Muscle of back (tissue), 11 donors: Measurements from ENCODE around the gene APOA4. TPM values are rescaled to one million over a fixed set of nuclear protein-coding genes. Genes with fewer than 3 reads are reported as not detected.

Experiments
- DNase-seq, 3 donors: peaks; one replicate each; pipeline versions ENCODE4 v3.0.0 to v3.0.0-alpha.2; 2013
- polyA plus RNA-seq, 10 donors: library from polyadenylated mRNA; unstranded; fragments of 120-200 nt; gene quantifications; one replicate each; pipeline ENCODE4 v1.2.1, GENCODE V29; 2013; ENCODE audit not compliant: insufficient read length in 10 of 10

The APOA4 gene
- polyA plus RNA-seq, 10 donors: 0.88 TPM; not detected in 9

DNA sequence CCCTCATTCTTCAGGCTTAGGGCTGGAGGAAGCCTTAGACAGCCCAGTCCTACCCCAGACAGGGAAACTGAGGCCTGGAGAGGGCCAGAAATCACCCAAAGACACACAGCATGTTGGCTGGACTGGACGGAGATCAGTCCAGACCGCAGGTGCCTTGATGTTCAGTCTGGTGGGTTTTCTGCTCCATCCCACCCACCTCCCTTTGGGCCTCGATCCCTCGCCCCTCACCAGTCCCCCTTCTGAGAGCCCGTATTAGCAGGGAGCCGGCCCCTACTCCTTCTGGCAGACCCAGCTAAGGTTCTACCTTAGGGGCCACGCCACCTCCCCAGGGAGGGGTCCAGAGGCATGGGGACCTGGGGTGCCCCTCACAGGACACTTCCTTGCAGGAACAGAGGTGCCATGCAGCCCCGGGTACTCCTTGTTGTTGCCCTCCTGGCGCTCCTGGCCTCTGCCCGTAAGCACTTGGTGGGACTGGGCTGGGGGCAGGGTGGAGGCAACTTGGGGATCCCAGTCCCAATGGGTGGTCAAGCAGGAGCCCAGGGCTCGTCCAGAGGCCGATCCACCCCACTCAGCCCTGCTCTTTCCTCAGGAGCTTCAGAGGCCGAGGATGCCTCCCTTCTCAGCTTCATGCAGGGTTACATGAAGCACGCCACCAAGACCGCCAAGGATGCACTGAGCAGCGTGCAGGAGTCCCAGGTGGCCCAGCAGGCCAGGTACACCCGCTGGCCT lies 7.2 kb upstream of the APOA4 start:
- DNase-seq: no peak

DNA sequence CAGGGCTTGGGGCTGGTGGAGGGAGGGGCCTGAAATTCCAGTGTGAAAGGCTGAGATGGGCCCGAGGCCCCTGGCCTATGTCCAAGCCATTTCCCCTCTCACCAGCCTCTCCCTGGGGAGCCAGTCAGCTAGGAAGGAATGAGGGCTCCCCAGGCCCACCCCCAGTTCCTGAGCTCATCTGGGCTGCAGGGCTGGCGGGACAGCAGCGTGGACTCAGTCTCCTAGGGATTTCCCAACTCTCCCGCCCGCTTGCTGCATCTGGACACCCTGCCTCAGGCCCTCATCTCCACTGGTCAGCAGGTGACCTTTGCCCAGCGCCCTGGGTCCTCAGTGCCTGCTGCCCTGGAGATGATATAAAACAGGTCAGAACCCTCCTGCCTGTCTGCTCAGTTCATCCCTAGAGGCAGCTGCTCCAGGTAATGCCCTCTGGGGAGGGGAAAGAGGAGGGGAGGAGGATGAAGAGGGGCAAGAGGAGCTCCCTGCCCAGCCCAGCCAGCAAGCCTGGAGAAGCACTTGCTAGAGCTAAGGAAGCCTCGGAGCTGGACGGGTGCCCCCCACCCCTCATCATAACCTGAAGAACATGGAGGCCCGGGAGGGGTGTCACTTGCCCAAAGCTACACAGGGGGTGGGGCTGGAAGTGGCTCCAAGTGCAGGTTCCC lies 6.5 kb upstream of the APOA4 start, which contains the start of gene APOC3:
TSS of gene APOC3 (plus strand) at position 383 of the 659 bp plus-strand sequence. CDS start 676 bp downstream, outside the sequence.
- peak in 1 of 3 donors; percentile 13 for DNase-seq

- no peak for DNase-seq
Observed at GRCh38 chr11:116828632-116829524, 5.8 kb upstream of the APOA4 start.

- DNase-seq: no peak
Observed at GRCh38 chr11:116827461-116827860, 4.4 kb upstream of the APOA4 start.

DNA sequence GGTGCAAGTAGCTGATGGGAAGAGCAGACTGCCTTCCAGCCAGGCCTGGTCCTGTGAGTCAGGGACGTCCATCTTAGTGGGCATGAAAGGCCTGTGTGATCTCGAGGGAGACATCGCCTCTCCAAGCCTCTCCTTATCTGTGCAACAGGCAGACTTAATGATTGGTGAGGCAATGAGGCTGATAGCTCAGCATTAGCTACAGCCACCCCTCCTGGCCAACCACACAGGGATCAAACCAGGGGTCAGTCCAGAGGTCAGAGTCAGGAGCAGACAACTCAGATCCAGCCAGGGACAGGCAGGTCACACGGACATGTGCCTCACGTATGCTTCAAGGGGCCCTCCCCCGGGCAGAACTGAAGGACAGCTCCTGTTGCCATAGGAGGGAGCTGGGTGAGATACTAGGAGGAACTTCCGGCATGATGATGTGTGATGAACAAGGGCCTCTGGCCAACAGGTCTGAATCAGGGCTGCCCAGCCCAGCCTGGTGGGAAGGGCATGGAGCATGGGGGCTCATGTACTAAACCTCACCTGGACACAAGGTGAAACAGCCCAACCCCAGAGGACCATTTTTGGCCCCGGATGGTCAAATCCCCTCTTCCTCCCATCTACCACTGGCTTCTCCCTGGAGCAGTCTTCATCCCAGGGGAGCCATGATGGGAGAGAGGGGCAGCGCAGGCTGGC lies 3.8 kb upstream of the APOA4 start:
- no peak for DNase-seq

DNA sequence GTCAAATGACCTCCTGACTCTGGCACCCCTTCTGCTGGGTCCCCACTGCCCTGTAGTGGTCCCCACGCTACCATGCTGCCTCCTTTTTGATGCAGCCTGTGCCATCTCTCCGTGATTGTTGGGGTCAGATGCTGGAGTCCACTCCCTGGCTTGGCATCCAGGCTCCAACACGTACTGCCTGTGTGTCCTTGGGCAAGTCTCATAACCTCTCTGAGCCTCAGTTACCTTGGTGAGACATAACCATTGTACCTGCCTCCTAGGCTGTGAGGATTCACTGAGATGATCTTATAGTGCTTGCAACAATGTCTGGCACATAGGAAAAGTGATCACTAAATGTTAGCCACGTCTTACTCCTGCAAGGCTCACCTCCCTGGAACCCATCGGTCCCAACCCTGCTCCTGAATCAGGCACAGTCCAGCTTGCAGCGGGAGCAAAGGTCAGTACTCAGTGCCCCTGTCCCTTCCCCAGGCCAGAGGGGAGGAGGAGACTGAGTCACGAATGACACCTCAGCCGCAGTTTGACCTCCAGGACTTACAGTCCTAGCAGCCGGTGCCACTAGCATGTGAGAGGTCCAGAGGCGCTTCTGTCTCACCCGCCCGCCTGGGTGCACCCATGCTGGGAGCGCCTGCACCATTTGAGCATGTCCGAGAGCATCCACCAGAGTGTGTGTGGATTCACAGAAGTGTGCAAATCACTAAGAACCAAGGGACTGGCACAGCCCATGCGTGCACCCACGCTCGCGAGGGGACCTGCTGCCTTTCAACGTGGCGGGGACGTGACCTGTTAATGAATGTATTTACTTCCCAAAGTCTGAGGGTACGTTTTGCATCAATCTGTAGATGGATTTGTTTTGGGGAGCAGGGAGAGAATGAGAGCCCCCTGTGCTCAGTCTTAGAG lies 3.0 kb upstream of the APOA4 start:
- no peak for DNase-seq

GRCh38 chr11:116825434-116825833 lies 2.3 kb upstream of the APOA4 start:
- no peak for DNase-seq

DNA sequence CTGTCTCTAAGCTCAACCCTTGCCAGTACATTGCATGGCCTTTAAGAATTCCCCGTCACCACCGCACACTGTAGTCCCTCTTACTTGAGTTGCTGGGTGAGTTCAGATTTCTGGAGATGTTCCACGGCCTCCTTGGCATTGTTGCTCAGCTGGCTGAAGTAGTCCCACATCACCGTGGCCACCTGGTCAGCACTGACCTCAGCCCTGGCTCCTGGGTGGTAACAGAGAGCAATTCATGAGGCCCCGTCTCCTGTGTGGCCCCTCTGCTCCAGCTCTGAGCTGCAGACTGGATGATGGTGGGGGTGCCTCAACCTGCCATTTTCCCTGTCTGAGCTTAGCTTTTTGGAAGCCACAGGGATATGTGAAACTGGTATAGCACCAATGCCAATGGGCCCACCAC lies 529 bp downstream of the APOA4 start:
- no peak for DNase-seq

DNA sequence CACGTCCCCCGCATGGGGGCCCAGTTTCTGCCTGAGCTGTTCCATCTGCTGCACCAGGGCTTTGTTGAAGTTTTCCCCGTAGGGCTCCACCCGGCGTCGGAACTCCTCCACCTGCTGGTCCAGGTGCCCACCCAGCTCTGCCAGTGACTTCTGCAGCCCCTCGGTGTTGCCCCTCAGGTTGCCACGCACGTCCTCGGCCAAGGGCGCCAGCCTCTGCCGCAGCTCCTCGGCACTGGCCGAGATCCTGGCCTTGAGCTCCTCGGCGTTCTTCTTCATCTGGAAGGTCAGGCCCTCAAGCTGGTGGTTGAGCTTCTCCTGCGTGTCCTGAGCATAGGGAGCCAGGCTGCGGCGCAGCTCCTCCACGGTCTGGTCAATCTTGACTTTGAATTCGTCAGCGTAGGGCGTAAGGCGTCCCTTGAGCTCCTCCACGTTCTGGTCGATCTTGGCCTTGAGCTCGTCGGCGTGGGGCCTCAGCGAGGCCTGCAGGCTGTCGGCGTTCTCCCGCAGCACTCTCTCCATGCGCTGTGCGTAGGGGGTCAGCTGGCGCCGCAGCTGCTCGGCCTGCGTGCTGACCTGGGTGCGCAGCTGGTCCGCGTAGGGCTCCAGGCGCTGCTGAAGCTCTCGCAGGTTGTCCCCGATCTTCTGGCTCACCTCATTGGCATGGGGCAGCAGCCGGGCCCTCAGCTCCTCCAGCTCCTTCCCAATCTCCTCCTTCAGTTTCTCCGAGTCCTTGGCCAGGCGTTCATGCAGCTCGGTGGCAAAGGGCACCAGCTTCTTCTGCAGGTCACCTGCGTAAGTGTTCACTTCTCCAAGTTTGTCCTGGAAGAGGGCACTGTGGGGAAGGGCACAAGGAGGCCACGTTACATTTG lies 1.8 kb downstream of the APOA4 start:
- no peak for DNase-seq

DNA sequence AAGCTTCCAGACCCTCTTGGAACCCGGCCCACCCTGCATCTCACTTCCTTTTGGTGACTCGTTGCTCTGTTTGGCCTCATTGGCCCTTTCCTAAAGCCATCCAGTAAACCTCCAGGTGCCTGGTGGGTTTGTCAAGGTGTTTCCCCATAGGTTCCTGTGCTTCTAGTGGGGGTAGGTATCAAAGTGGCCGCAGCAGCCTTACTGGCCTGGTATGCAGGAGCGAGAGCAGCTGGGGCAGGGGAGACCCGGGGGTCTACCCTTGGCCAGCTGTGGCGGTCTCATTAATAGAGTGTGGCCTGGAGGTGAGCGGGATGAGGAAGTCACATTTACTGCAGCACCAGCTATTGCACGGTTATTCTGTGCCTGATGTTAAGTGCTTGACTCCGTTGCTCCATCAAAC lies 4.1 kb downstream of the APOA4 start:
- no peak for DNase-seq

DNA sequence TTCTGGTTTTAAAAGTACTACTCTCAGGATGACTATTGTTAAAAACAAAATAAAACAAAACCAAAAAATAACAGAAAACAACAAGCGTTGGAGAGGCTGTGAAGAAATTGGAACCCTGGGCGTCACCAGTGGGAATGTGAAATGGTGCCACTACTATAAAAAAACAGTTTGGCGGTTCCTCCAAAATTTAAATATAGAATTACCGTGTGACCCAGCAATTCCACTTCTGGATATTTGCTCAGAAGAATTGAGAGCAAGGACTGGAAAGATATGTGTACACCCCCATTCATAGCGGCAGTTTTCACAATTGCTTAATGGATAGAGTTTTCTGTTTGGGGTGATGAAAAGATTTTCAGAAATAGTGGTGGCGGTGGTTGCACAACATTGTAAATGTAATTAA lies 8.6 kb downstream of the APOA4 start:
- DNase-seq: no peak

DNA sequence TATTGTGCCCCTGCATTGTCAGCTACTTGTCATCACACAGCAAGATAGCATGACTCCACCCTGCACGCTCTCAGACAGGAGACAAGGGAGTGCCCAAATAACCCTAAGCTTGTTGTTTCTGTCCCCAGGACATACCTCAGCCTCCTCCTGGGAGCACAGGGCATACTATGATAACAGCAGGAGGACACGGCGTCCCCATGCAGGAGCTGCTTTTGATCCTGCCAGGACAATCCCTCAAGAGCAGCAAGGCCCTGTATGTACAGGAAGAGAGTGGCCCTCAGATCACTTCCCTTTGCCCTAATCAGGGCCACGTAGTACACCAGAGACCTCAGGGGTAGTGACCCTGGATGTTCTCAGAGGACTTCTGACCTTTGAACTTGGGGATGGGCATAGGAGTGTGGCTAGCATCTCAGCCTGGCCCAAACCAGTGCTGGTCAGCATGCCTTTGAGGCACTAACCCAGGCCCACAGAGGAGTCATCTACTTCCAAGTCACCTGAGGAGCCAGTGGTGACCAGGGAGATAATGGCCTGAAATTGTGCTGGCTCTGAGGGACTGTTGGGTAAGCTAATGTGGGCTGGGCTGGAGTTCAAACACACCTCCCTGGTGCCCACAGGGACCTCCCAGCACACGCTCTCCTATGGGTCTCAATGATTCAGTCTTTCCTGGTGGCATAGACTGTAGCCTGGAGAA lies 9.2 kb downstream of the APOA4 start:
- no peak for DNase-seq

GRCh38 chr11:116813170-116813569 lies 9.9 kb downstream of the APOA4 start:
- DNase-seq: no peak

- no peak for DNase-seq
Observed at GRCh38 chr11:116812109-116812508, 11.0 kb downstream of the APOA4 start.

GRCh38 chr11:116811194-116811593 lies 11.9 kb downstream of the APOA4 start:
- no peak for DNase-seq

DNA sequence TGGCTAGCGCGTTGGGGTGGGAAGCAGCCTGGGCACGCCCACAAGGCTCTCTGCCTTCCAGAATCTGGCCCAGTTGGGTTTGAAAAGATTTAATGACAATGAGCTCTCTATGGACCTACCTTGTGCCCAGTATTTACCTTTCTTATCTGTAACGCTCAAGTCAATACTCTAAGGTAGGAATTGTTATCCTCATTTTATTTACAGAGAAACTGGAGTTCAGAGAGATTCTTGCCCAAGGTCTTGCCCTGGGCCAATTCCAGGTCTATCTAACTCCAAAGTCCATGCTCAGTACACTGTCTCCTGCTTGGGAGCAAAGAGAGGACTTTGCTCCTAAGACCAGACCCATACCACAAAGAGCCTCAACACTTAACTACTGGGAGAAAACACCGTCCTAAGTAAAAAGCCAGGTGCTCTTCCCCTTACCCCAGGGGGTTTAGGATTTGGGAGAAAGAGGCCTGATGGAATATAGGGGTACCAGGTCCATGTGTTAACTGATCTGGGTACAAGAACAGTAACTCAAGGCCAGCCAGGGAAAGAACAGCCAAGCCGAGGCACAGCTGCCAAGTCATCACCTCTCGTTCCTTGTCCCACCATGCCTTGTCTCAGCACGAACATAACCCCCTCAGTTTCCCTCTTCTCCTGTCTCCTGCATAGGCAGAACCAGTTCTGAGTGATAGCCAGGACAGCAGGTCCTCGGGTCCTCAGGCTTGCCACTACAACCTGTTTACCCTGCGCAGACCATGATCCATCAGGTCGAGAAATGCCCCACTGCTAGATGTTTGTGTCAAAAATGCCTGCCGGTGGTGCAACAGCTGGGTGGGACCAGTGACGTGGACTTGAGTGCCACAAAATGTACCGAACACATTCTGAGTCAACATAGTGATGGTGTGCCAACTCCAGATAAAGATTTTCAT lies 14.6 kb downstream of the APOA4 start:
- no peak for DNase-seq

DNA sequence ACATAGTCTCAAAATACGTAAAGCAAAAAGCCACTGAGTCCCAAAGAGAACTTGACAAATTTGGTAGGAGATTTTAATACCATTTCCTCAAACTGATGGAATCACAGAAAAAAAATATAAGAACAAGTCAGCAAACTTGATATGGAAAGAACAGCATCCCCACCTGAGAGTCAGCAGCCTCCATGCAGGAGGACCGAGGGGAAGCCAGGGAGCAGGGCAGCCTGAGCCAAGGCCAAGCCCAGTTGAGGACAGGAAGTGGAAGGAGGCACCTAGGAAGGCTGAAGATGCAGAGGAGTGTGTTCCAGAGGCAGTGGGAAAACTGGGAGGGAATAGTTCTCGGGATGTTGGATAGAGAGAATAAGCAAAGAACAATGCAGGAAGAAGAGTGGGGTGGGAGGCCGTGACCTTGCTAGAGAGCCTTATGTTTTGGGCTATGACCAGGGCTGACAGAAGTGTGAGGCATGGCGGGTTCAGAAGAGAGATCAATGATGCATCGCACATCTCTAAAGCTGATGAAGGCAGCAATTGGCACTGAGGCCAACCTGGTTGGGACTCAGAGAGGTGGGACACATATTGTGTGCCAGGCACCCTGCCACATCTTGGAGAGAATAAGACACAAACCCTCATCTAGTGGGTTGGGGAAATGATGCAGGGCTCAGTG lies 15.4 kb downstream of the APOA4 start:
- DNase-seq: no peak
